IMR-90 (cell line): ENCODE data around the gene ROBO1.

Source experiments
- BHLHE40 ChIP-seq: fragments of 150-350 bp; IDR thresholded peaks from 2 replicates; pipeline ENCODE4 v1.6.1; 2016; ENCODE audit warnings: mild to moderate bottlenecking, low read depth, low read length
- CTCF ChIP-seq: conservative IDR thresholded peaks from 2 replicates; pipeline ENCODE4 v1.5.1; 2012; ENCODE audit warnings: mild to moderate bottlenecking, low read depth, low read length, improper control_type of control experiment
- POLR2A ChIP-seq: IDR thresholded peaks from 2 replicates; pipeline ENCODE4 v1.6.1; 2012; ENCODE audit warnings: mild to moderate bottlenecking, low read depth, low read length
- USF2 ChIP-seq: fragments of 150-350 bp; IDR thresholded peaks from 2 replicates; pipeline ENCODE4 v1.6.1; 2017; ENCODE audit warnings: mild to moderate bottlenecking, antibody characterized with exemption, low read length, low read depth

GRCh38 chr3:78642226-78643035 lies 1125.4 kb downstream of the ROBO1 start:
- TF ChIP-seq POLR2A (no peak), CTCF (no peak), USF2 (no peak), BHLHE40 (no peak)
